ENCODE data around the gene BPIFB2.

The BPIFB2 gene

GRCh38 chr20:33014336-33015113 lies 7.0 kb downstream of the BPIFB2 start:
- no peak for DNase-seq (ENCODE audit: extremely low read depth, low read depth)
- TF ChIP-seq, protein P1, sequence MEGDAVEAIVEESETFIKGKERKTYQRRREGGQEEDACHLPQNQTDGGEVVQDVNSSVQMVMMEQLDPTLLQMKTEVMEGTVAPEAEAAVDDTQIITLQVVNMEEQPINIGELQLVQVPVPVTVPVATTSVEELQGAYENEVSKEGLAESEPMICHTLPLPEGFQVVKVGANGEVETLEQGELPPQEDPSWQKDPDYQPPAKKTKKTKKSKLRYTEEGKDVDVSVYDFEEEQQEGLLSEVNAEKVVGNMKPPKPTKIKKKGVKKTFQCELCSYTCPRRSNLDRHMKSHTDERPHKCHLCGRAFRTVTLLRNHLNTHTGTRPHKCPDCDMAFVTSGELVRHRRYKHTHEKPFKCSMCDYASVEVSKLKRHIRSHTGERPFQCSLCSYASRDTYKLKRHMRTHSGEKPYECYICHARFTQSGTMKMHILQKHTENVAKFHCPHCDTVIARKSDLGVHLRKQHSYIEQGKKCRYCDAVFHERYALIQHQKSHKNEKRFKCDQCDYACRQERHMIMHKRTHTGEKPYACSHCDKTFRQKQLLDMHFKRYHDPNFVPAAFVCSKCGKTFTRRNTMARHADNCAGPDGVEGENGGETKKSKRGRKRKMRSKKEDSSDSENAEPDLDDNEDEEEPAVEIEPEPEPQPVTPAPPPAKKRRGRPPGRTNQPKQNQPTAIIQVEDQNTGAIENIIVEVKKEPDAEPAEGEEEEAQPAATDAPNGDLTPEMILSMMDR (IDR thresholded peaks at IDR 0.05; ENCODE audit: low read depth, low read length) = no peak

DNA sequence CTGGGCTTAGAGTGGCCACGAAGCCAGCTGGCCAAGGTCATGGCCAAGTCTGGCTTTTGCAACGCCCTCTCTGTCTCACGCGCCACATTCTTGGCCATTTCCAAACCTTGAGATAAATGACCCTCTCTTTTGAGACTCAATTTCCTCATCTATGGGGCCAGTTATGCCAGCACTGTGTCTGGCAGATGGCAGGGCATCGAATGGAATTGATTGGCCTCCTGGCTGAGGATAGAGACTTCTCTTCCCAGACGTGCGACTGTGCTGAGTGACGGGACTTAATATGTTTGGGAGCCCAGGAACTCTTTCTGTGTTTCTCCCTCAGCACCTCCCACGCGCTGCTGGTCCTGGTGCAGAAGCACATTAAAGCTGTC lies 7.6 kb downstream of the BPIFB2 start:
- TF ChIP-seq, protein P1 (IDR thresholded peaks at IDR 0.05; ENCODE audit: low read depth, low read length) = no peak
- DNase-seq (ENCODE audit: extremely low read depth, low read depth) = no peak

- TF ChIP-seq, protein P1 (IDR thresholded peaks at IDR 0.05; ENCODE audit: low read depth, low read length) = no peak
- no peak for DNase-seq (ENCODE audit: extremely low read depth, low read depth)
Measured at GRCh38 chr20:33015700-33016580, 8.4 kb downstream of the BPIFB2 start.

DNA sequence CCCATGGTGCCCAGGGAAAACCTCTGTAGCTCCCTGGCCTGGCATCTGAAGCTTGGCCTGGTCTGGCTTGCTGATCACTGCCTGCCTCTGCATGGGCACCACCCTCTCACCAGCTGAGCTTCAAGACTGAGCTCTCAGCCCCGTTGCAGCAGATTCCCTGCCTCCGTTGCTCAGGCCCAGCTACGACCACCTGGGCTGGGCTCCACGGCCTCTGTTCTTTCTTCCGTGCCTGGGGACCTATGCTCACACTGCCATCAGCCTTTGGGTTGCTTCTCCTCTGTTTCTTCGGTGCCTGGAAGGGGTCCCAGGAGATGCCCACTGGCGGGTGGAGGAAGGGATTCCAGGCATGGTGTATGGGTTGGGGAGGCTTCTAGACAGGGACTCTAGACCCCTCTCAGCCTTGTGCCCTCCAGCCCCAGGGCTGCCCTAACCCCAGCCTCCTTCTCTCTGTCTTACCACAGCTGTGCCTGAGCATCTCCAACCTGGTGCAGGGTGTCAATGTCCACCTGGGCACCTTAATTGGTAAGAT lies 9.1 kb downstream of the BPIFB2 start:
- TF ChIP-seq, protein P1 (IDR thresholded peaks at IDR 0.05; ENCODE audit: low read depth, low read length) = no peak
- DNase-seq (ENCODE audit: extremely low read depth, low read depth) = no peak

- no peak for DNase-seq (ENCODE audit: extremely low read depth, low read depth)
- TF ChIP-seq, protein P1 (IDR thresholded peaks at IDR 0.05; ENCODE audit: low read depth, low read length) = no peak
Measured at GRCh38 chr20:33017542-33017941, 10.0 kb downstream of the BPIFB2 start.

- no peak for DNase-seq (ENCODE audit: extremely low read depth, low read depth)
- TF ChIP-seq, protein P1 (IDR thresholded peaks at IDR 0.05; ENCODE audit: low read depth, low read length) = no peak
Measured at GRCh38 chr20:33018169-33018931, 10.8 kb downstream of the BPIFB2 start.

Data from AG09319 (cell line).